Progenitor cell of endocrine pancreas (in vitro differentiated cells): Measurements from ENCODE around the gene PSME3. TPM values are rescaled to one million over a fixed set of nuclear protein-coding genes. Genes with fewer than 3 reads are reported as not detected.

Experiments used
- DNase-seq: peaks from one replicate; pipeline ENCODE4 v3.0.0; 2021; ENCODE audit warnings: low spot score; ENCODE audit not compliant: unreplicated experiment
- H3K27ac Mint-ChIP-seq: 2 replicates; pipeline ENCODE4 v1.8.0; 2021; ENCODE audit warnings: mild to moderate bottlenecking, moderate library complexity, mixed read lengths
- H3K27me3 Mint-ChIP-seq: 2 replicates; pipeline ENCODE4 v1.8.0; 2021; ENCODE audit warnings: mixed read lengths
- H3K36me3 Mint-ChIP-seq: 2 replicates; pipeline ENCODE4 v1.8.0; 2022; ENCODE audit warnings: mixed read lengths; ENCODE audit not compliant: insufficient read depth
- H3K4me1 Mint-ChIP-seq: 2 replicates; pipeline ENCODE4 v1.8.0; 2021; ENCODE audit warnings: low read depth, mixed read lengths
- H3K4me3 Mint-ChIP-seq: 2 replicates; pipeline ENCODE4 v1.8.0; 2021; ENCODE audit warnings: low read depth, mild to moderate bottlenecking, moderate library complexity, mixed read lengths
- H3K9me3 Mint-ChIP-seq: 2 replicates; pipeline ENCODE4 v1.8.0; 2021; ENCODE audit warnings: low read depth, mixed read lengths
- total RNA-seq: library from RNA; stranded (reverse); gene quantifications from 2 replicates; pipeline ENCODE4 v1.2.1, GENCODE V29; 2021
- TF ChIP-seq, protein P1 (sequence below): fragments of 200-600 bp; sonication (generic); IDR thresholded peaks from one replicate; pipeline ENCODE4 v1.5.0; 2021; ENCODE audit warnings: antibody characterized with exemption, mild to moderate bottlenecking; ENCODE audit not compliant: unreplicated experiment

Gene PSME3
- total RNA-seq, 1 donor from 2014 or later: 121 TPM

DNA sequence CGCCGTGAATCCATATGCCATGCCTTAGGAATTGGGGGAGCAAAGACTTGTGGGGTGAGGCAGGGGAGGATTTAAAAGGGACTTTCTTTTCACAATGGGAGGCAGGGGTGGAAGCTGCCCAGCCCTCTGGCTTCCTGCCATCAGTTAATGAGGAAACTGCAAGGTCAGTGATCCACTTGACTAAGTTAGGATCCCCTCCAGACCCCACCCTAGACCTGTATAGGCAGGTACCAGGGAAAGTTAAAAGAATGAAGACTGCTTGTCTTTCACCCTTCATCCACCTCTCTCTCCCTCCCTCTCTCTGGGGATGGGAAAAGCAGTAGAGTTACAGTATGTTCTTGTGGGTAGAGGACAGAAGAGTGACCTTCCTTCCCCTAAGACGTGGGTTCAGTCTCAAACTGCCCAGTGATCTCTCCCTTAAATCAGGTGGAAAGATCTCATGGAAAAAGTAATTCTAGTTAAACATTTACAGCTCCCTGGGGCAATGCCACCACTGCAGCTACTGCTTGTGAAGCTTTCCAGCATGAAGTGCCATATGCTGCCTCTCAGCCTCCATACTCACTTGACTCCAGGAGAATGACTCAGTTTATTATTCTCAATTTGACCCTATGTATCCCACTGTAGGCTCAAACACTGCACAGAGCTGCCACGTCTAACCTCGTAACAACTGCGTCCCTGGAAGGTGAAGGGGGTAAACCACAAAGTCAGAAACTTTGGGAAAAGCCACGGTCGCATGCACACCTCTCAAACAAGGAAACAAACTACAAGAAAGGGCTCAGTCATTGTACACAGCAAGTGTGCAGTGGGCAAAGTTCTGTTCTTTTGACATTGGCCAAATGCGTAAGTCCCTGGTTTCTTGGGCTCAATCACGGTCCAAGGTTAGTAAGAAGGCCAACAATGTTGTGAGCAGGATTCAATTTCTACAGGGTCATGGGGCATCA is 35.9 kb upstream of the PSME3 start:
- TF ChIP-seq, protein P1, sequence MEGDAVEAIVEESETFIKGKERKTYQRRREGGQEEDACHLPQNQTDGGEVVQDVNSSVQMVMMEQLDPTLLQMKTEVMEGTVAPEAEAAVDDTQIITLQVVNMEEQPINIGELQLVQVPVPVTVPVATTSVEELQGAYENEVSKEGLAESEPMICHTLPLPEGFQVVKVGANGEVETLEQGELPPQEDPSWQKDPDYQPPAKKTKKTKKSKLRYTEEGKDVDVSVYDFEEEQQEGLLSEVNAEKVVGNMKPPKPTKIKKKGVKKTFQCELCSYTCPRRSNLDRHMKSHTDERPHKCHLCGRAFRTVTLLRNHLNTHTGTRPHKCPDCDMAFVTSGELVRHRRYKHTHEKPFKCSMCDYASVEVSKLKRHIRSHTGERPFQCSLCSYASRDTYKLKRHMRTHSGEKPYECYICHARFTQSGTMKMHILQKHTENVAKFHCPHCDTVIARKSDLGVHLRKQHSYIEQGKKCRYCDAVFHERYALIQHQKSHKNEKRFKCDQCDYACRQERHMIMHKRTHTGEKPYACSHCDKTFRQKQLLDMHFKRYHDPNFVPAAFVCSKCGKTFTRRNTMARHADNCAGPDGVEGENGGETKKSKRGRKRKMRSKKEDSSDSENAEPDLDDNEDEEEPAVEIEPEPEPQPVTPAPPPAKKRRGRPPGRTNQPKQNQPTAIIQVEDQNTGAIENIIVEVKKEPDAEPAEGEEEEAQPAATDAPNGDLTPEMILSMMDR: no peak
- Mint-ChIP-seq H3K27me3 (no peaks in the 10 kb centered on the region), H3K4me1 (peaks cover 15% of the 10 kb centered on the region), H3K36me3 (peaks cover 4% of the 10 kb centered on the region), H3K4me3 (peak overlapping the region; percentile 92), H3K9me3 (peaks cover 4% of the 10 kb centered on the region), H3K27ac (peak overlapping the region; percentile 95)
- no peak for DNase-seq

GRCh38 chr17:42798011-42798382 is 35.2 kb upstream of the PSME3 start:
- DNase-seq: no peak
- Mint-ChIP-seq H3K36me3 (peaks cover 4% of the 10 kb centered on the region), H3K4me3 (peak overlapping the region; percentile 92), H3K27me3 (no peaks in the 10 kb centered on the region), H3K9me3 (peaks cover 4% of the 10 kb centered on the region), H3K4me1 (peaks cover 19% of the 10 kb centered on the region), H3K27ac (peak overlapping the region; percentile 95)
- TF ChIP-seq, protein P1: no peak

DNA sequence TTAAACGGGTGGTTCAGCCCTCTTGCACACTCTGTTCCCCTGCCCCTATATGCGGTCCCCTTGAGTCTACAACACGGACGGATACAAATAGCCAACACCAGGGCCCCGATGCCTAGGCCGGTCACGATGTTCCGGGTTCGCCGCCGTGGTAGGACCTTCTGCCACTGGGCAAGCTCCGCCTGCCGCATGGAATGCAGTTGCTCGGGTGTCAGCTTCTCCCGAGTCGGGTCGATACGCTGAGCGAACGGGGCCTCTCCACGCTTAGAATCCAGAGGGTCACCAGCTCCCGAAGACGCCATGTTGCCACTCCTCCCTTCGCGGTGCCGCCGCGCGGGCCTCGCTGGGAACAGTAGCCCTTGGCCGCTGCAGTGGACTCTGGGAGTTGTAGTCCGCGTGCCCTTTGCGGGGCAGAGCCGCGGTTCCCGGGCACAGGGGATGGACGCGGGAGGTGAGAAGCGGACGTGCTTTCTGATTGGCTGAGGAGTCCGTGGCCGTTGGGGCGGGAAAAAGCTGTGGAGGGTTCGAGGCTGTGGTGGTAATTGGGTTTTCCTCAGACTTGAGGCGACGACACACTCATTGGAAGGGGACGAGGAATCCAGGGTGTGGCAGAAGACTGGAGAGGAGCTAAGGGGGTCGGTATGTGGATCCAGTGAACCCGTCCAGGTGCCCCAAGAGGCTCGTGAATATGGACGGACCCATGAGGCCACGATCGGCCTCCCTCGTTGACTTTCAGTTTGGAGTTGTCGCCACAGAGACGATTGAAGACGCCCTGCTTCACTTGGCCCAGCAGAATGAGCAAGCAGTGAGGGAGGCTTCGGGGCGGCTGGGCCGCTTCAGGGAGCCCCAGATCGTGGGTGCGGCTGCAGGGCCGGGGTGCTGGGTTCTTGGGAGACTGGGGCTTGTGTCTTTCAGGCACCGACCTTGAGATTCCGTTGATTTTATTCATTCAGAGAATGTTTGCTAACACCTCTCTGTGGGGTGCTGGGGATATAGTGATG is 34.5 kb upstream of the PSME3 start, which contains the start of the genes CNTD1 and COA3:
CNTD1 (plus strand) TSS at position 479 of the 998 bp plus-strand sequence; CDS start at position 686, 207 bp downstream.
COA3 (minus strand) TSS at position 322 of the 998 bp plus-strand sequence; CDS start at position 299, 23 bp downstream.
- TF ChIP-seq, protein P1: peak; percentile 38
- Mint-ChIP-seq H3K4me1 (peaks cover 22% of the 10 kb centered on the region), H3K27ac (peak within 1 kb of the TSS; percentile 95), H3K4me3 (peak within 1 kb of the TSS; percentile 92), H3K36me3 (peaks cover 4% of the 10 kb centered on the region), H3K9me3 (peaks cover 4% of the 10 kb centered on the region), H3K27me3 (no peaks in the 10 kb centered on the region)
- DNase-seq: peak; percentile 86

DNA sequence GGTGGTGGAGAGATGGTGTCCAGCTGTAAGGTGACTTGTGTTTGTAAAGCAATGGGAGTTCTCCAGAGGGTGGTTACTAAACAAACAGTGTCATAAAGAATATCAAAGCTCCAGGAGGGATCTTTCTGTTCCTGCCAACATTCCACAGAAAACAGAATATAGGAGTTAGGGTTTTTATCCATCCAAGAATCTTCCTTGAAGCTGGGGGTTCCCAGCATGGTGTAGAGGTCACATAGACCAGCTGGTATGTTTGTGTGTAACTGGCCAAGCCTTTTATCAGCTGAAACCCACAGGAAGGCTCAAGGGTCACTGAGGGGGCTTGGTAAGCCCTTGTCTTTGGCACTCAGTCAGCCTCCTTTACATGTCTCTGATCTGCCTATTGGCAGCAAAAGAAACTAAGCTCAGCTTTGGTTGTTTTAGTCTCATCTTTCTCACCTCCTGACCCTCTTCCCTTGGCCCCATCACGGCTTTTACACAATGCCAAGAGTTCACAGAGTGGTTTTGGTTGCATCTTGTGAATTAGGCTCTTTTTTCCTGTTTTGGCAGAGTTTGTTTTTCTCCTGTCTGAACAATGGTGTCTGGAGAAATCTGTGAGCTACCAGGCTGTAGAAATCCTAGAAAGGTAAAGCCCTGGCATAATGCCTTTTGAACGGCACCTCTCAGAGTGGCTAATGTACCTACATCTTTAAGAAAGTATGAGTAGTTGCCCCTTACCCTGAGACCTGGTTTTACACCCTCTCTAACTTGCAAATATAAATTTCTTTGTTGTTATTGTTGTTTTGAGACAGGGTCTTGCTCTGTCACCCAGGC is 29.9 kb upstream of the PSME3 start:
- TF ChIP-seq, protein P1: no peak
- Mint-ChIP-seq H3K27me3 (no peaks in the 10 kb centered on the region), H3K4me1 (peaks cover 22% of the 10 kb centered on the region), H3K4me3 (no peak overlapping the region), H3K9me3 (peaks cover 4% of the 10 kb centered on the region), H3K27ac (peak overlapping the region; percentile 57), H3K36me3 (peaks cover 2% of the 10 kb centered on the region)
- DNase-seq: no peak
